ENCODE data around the gene SAPCD2.

GRCh38 chr9:137052998-137053943 lies 17.1 kb downstream of the SAPCD2 start:
- TF ChIP-seq CTCF (conservative IDR thresholded peaks at IDR 0.05 in 1 of 2, IDR thresholded peaks at IDR 0.05 in 1 of 2; ENCODE audit: extremely low read depth in 1 of 2, insufficient read depth in 1 of 2, low read depth in 1 of 2, low read length in 2 of 2) (no peak), EZH2 (IDR thresholded peaks at IDR 0.05; ENCODE audit: borderline replicate concordance, low read length) (no peak)

Measured in mammary epithelial cell (primary cell).